ENCODE measurements around the gene DOCK1. TPM values are rescaled to one million over a fixed set of nuclear protein-coding genes. Genes with fewer than 3 reads are reported as not detected.

The DOCK1 gene
- total RNA-seq, 1 donor from 2014 or later, result 74.8 TPM

- Mint-ChIP-seq H3K4me3 (no peak overlapping the region), H3K36me3 (peaks cover 35% of the 10 kb centered on the region), H3K27ac (no peak overlapping the region), H3K27me3 (ENCODE audit: low read depth) (no peaks in the 10 kb centered on the region), H3K4me1 (no peaks in the 10 kb centered on the region), H3K9me3 (peaks cover 5% of the 10 kb centered on the region)
- DNase-seq (ENCODE audit: low spot score in 2 of 2, unreplicated experiment in 2 of 2), result no peak
- TF ChIP-seq CTCF (IDR thresholded peaks at IDR 0.05; ENCODE audit: unreplicated experiment), result no peak
Observed at GRCh38 chr10:127423218-127423915, 518.1 kb downstream of the DOCK1 start.

GRCh38 chr10:127424594-127425264, 519.5 kb downstream of the DOCK1 start:
- DNase-seq (ENCODE audit: low spot score in 2 of 2, unreplicated experiment in 2 of 2), result no peak
- peaks cover 35% of the 10 kb centered on the region for H3K36me3 Mint-ChIP-seq
- peaks cover 5% of the 10 kb centered on the region for H3K9me3 Mint-ChIP-seq
- H3K27me3 Mint-ChIP-seq (ENCODE audit: low read depth), result no peaks in the 10 kb centered on the region
- H3K4me1 Mint-ChIP-seq, result no peaks in the 10 kb centered on the region
- TF ChIP-seq CTCF (IDR thresholded peaks at IDR 0.05; ENCODE audit: unreplicated experiment), result no peak
- no peak overlapping the region for H3K4me3 Mint-ChIP-seq
- H3K27ac Mint-ChIP-seq, result no peak overlapping the region

- no peak for DNase-seq (ENCODE audit: low spot score in 2 of 2, unreplicated experiment in 2 of 2)
- no peak for TF ChIP-seq CTCF (IDR thresholded peaks at IDR 0.05; ENCODE audit: unreplicated experiment)
- Mint-ChIP-seq H3K9me3 (peaks cover under 1% of the 10 kb centered on the region), H3K27ac (no peak overlapping the region), H3K4me3 (no peak overlapping the region), H3K4me1 (no peaks in the 10 kb centered on the region), H3K36me3 (peaks cover 42% of the 10 kb centered on the region), H3K27me3 (ENCODE audit: low read depth) (no peaks in the 10 kb centered on the region)
Observed at GRCh38 chr10:127426746-127427145, 521.5 kb downstream of the DOCK1 start.

GRCh38 chr10:127427926-127428325, 522.7 kb downstream of the DOCK1 start:
- Mint-ChIP-seq H3K4me1 (no peaks in the 10 kb centered on the region), H3K4me3 (no peak overlapping the region), H3K27me3 (ENCODE audit: low read depth) (no peaks in the 10 kb centered on the region), H3K9me3 (peaks cover 5% of the 10 kb centered on the region), H3K27ac (no peak overlapping the region), H3K36me3 (peaks cover 52% of the 10 kb centered on the region)
- no peak for DNase-seq (ENCODE audit: low spot score in 2 of 2, unreplicated experiment in 2 of 2)
- TF ChIP-seq CTCF (IDR thresholded peaks at IDR 0.05; ENCODE audit: unreplicated experiment), result no peak

- no peak for TF ChIP-seq CTCF (IDR thresholded peaks at IDR 0.05; ENCODE audit: unreplicated experiment)
- H3K27ac Mint-ChIP-seq, result no peak overlapping the region
- no peak overlapping the region for H3K4me3 Mint-ChIP-seq
- peaks cover 56% of the 10 kb centered on the region for H3K36me3 Mint-ChIP-seq
- no peaks in the 10 kb centered on the region for H3K27me3 Mint-ChIP-seq (ENCODE audit: low read depth)
- peaks cover 5% of the 10 kb centered on the region for H3K9me3 Mint-ChIP-seq
- H3K4me1 Mint-ChIP-seq, result no peaks in the 10 kb centered on the region
- no peak for DNase-seq (ENCODE audit: low spot score in 2 of 2, unreplicated experiment in 2 of 2)
Observed at GRCh38 chr10:127428385-127428980, 523.3 kb downstream of the DOCK1 start.

All from mesothelial cell of epicardium (in vitro differentiated cells).